ENCODE measurements around the gene EVI5.

The EVI5 gene

GRCh38 chr1:92511541-92511940, 273.4 kb downstream of the EVI5 start:
- TF ChIP-seq, protein P1, sequence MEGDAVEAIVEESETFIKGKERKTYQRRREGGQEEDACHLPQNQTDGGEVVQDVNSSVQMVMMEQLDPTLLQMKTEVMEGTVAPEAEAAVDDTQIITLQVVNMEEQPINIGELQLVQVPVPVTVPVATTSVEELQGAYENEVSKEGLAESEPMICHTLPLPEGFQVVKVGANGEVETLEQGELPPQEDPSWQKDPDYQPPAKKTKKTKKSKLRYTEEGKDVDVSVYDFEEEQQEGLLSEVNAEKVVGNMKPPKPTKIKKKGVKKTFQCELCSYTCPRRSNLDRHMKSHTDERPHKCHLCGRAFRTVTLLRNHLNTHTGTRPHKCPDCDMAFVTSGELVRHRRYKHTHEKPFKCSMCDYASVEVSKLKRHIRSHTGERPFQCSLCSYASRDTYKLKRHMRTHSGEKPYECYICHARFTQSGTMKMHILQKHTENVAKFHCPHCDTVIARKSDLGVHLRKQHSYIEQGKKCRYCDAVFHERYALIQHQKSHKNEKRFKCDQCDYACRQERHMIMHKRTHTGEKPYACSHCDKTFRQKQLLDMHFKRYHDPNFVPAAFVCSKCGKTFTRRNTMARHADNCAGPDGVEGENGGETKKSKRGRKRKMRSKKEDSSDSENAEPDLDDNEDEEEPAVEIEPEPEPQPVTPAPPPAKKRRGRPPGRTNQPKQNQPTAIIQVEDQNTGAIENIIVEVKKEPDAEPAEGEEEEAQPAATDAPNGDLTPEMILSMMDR (IDR thresholded peaks at IDR 0.05; ENCODE audit: insufficient read depth, low read length, missing control alignments) = no peak
- ChIA-PET POLR2A (no interaction called here), CTCF (no interaction called here)
- no peak overlapping the region for H3K4me3 ChIP-seq (ENCODE audit: low read depth, low read length)
- no peak for DNase-seq (ENCODE audit: low read depth, low spot score)

GRCh38 chr1:92509619-92510018, 275.3 kb downstream of the EVI5 start:
- TF ChIP-seq, protein P1 (IDR thresholded peaks at IDR 0.05; ENCODE audit: insufficient read depth, low read length, missing control alignments) = no peak
- POLR2A ChIA-PET = no interaction called here
- CTCF ChIA-PET = no interaction called here
- DNase-seq (ENCODE audit: low read depth, low spot score) = no peak
- no peak overlapping the region for H3K4me3 ChIP-seq (ENCODE audit: low read depth, low read length)

DNA sequence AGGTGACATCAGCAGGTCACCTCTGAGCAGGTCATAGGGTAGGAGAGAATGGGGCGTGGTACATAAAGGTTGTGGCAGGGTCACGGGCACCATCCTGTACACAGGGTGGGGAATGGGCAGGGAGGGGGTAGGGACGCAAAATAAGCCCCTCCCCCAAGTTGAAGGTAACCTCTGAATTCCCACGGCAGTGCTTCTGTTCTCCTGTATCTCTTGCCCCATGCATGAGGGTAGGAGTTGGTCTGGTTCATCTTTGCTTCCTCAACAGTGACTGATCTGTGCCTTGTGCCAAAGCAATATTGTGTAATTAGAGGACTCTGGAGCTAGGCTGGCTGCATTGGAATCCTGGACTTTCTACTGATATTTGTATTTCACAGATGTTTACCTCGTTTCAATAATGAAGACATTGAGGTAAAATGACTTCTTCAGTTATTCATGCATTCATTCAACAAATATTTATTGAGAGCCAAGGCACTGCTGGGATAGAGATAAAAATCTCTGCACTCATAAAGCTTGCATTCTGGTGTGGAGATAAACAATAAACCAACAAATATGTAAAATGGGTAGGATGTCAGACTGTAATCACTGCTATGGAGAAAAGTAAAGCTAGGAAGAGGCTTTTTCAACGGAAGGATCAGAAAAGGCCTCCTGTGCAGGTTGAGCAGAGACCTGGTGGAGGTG, 279.8 kb downstream of the EVI5 start:
- H3K4me3 ChIP-seq (ENCODE audit: low read depth, low read length) = no peak overlapping the region
- TF ChIP-seq, protein P1 (IDR thresholded peaks at IDR 0.05; ENCODE audit: insufficient read depth, low read length, missing control alignments) = no peak
- CTCF ChIA-PET = no interaction called here
- DNase-seq (ENCODE audit: low read depth, low spot score) = no peak
- POLR2A ChIA-PET = no interaction called here

GRCh38 chr1:92504291-92505014, 280.5 kb downstream of the EVI5 start:
- TF ChIP-seq, protein P1 (IDR thresholded peaks at IDR 0.05; ENCODE audit: insufficient read depth, low read length, missing control alignments) = no peak
- H3K4me3 ChIP-seq (ENCODE audit: low read depth, low read length) = no peak overlapping the region
- CTCF ChIA-PET = no interaction called here
- POLR2A ChIA-PET = no interaction called here
- no peak for DNase-seq (ENCODE audit: low read depth, low spot score)

DNA sequence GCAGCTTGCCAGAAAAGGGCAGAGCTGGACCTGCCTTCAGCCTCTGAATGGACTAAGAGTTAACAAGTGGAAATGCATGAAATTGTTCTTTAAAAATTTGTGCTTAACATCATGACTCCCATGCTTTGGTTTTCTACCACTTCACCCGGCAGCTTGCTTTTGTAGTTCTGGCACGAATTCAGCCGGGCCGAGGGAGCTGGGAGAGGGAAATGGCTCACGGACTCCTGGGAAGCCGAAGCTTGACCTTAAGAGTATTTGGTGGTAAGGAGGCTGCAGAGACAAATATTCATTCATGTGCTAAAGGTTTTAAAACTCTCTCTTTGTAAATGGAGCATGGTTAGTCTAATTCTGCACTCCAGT, 281.0 kb downstream of the EVI5 start:
- CTCF ChIA-PET = no interaction called here
- no peak overlapping the region for H3K4me3 ChIP-seq (ENCODE audit: low read depth, low read length)
- DNase-seq (ENCODE audit: low read depth, low spot score) = no peak
- TF ChIP-seq, protein P1 (IDR thresholded peaks at IDR 0.05; ENCODE audit: insufficient read depth, low read length, missing control alignments) = no peak
- POLR2A ChIA-PET = no interaction called here

- CTCF ChIA-PET = no interaction called here
- POLR2A ChIA-PET = interaction anchor here (0.5 kb wide), 1 partner anchor 471 kb away, joined by 3 read pairs; no protein-coding TSS in a partner anchor
- DNase-seq (ENCODE audit: low read depth, low spot score) = no peak
- H3K4me3 ChIP-seq (ENCODE audit: low read depth, low read length) = no peak overlapping the region
- TF ChIP-seq, protein P1 (IDR thresholded peaks at IDR 0.05; ENCODE audit: insufficient read depth, low read length, missing control alignments) = no peak
Measured at GRCh38 chr1:92503043-92503925, 281.6 kb downstream of the EVI5 start.
